HL-60/S4 (cell line): ENCODE measurements around the gene PRKCI.
"Not testable (repeated sequence)": the region's sequence is repeated elsewhere in the genome, so short reads cannot be mapped to it uniquely, and the experiment has no call there.

Experiments
- in situ Hi-C: fragments of 300-500 bp; cut with MboI; formaldehyde crosslinking; loops from 2 replicates; pipeline ENCODE4 v1.14.3; 2022; ENCODE audit warnings: low sequenced_read_pairs

Gene PRKCI

GRCh38 chr3:170222647-170223541, 670 bp downstream of the PRKCI start:
- in situ Hi-C loops = no loop called here

GRCh38 chr3:170225166-170225565, 2.9 kb downstream of the PRKCI start:
- in situ Hi-C loops = no loop called here

DNA sequence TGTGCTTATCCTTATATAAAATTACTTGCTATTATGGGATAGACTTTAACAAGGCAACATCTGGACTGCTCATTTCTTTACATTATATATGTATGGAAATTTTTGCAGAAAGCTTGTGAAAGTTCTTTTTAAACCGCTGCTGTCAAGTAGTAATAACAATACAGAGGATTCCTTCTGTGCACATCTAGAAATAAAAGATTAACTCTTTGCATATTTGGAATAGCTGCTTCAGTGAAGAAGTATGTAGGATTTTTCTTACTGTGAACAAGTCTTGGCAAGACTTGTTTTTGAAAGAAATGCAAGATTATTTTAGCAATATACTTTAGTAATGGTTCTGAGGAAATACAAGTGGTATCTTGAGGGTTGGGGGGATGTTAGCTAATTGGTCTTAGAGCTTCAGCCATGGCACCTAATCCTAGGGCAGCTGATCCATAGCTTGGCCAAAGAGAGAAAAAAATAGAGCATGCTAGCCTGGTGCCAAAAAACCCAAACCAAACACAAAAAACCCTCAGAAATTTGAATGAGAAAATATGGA, 4.3 kb downstream of the PRKCI start:
- in situ Hi-C loops = no loop called here

- in situ Hi-C loops = no loop called here
Measured at GRCh38 chr3:170228093-170228766, 6.0 kb downstream of the PRKCI start.

- in situ Hi-C loops = no loop called here
Measured at GRCh38 chr3:170232266-170232665, 10.0 kb downstream of the PRKCI start.

GRCh38 chr3:170233530-170233929, 11.3 kb downstream of the PRKCI start:
- in situ Hi-C loops = no loop called here

DNA sequence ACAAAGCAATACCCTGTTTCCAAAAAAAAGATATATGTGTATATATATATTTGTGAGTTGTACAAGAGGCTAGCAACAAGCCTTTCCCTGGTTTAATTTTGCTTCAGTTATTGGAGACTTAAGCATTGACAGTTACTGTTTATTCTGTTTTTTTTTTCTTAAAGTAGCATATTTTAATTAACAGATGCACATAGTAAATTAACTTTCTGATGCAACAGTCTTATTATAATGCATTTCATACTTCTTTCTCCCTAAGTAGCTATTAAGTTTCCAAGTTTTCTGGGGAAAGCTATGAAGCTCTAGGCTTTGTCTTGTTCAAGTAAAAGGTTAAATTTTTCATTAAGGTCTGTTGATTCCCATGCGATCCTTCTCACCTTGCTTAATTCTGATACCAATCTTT, 17.9 kb downstream of the PRKCI start:
- in situ Hi-C loops = no loop called here

DNA sequence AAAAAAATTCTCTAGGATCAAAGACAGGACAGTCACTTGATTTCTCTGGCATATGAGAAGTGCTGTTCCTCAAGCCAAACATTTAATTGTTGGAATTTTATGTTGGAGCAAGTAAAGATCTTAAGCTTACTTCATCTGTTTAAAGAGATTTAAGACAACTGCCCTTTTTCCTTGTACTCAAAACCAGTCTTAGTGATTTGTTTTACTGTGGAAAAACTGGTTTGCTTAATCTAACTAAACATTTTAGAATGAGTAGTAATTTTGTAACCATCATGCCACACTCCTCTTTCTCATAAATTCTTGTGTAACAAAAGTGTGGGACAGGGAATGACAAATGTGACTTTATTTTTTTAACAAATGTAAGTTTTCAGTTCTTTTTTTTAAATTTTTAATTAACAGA, 18.4 kb downstream of the PRKCI start:
- in situ Hi-C loops = no loop called here

DNA sequence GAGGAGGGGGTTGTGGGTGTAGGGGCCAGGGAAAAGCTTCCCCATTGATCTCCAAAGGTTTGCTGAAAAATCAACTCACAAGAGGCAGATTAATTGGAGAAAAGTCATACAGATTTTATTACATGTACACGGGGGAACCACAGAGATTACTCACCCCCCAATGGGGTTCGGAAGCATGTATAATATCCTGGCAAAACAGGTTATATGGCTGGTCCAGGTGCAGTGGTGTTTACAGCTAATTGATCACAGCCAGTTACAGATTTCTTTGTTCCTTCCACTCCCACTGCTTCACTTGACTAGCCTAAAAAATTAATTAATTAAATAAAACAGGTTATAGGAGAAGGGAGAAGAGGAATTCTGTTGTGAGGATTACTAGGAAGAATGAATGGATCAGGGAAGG, 22.4 kb downstream of the PRKCI start:
- in situ Hi-C loops = no loop called here

- in situ Hi-C loops = no loop called here
Measured at GRCh38 chr3:170247875-170248274, 25.7 kb downstream of the PRKCI start.

GRCh38 chr3:170256597-170256996, 34.4 kb downstream of the PRKCI start:
- in situ Hi-C loops = no loop called here

GRCh38 chr3:170257145-170257544, 34.9 kb downstream of the PRKCI start:
- in situ Hi-C loops = no loop called here

DNA sequence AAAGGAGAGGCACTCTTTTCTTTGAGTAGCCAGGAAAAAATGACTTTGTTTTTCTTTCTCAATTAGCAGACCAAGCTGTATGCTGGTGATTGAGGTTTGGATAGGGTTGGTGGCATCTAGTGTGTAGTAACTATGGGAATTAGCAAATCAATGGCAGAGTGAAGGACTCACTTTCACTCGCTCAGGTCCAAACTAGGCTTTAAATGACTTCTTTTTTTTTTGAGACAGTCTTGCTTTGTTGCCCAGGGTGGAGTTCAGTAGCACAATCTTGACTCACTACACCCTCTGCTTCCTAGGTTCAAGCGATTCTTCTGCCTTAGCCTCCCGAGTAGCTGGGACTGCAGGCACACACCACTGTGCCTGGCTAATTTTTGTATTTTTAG, 35.9 kb downstream of the PRKCI start:
- in situ Hi-C loops = no loop called here

DNA sequence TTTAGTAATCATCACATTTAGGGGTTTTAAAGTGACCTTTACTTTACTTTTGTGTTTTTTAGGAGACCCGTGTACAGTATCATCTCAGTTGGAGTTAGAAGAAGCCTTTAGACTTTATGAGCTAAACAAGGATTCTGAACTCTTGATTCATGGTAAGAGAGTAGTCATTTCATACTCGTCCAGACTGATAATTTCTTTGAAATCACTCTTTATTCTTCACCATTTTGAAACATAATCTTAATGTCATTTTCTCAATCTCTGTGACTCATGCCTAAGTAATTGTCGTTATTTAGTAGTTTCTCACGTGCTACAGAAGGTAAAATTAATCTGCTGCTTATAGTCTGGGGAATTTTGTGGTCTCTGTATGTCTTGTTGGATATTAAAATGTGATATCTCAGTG, 37.7 kb downstream of the PRKCI start:
- in situ Hi-C loops = no loop called here

DNA sequence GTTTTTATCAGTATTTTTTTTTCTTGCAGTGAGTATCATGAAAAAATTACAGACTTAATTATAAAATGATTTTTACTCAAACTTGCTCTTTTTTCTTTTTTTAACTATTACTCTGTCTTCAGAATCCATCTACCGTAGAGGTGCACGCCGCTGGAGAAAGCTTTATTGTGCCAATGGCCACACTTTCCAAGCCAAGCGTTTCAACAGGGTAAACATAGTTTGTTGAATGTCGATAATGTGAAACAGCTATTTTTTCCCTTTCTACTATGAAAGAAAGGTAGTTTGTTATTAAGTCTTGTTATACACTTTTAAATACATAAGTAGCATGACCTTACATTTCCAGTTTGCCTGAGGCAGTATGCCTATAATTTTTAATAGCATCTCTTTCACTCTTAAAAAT, 45.6 kb downstream of the PRKCI start:
- in situ Hi-C loops = no loop called here

GRCh38 chr3:170269673-170270254, 47.5 kb downstream of the PRKCI start:
- in situ Hi-C loops = not testable (repeated sequence)

GRCh38 chr3:170270282-170270881, 48.2 kb downstream of the PRKCI start:
- in situ Hi-C loops = no loop called here

GRCh38 chr3:170274641-170275040, 52.4 kb downstream of the PRKCI start:
- in situ Hi-C loops = no loop called here

GRCh38 chr3:170275832-170276231, 53.6 kb downstream of the PRKCI start:
- in situ Hi-C loops = no loop called here

GRCh38 chr3:170277311-170277710, 55.1 kb downstream of the PRKCI start:
- in situ Hi-C loops = not testable (repeated sequence)

GRCh38 chr3:170277833-170278580, 55.8 kb downstream of the PRKCI start:
- in situ Hi-C loops = no loop called here
